ENCODE measurements around the gene PRDM13. TPM values are rescaled to one million over a fixed set of nuclear protein-coding genes. Genes with fewer than 3 reads are reported as not detected.

The PRDM13 gene
- total RNA-seq, 1 experiment from 2014 or later, result not detected

DNA sequence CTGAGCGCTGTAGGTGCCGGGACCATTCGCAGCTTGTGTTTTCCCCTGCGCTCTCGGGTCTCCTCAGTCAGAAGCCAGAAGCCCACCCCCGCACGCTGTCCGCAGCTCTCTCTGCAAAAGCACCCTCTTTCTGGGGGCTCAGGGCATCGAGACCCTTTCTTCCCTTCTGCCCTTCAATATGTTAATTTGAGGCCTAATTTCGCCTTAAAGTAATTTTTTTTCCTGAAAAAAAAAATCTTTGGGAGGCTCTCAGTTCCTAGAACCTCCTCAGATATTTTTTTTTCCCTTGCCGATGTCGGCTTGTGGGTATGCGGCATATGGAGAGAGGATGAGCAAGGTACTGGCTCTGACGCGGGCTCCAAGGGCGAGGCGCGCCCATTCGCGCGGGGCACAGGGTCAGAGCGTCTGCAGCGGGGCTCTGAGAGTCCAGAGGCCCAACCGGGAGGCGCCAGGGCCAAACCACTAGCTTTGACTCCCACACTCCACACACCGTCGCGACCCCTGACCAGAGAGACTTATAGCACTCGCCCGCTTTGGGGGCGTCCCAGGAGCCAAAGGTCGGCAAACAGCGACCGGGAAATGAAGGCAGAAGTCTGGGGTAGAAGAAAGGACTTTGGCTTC, 893 bp downstream of the PRDM13 start:
- no peak overlapping the region for H3K4me3 ChIP-seq (ENCODE audit: low read depth in 2 of 2, low read length in 2 of 2)
- intact Hi-C loops (cut with micrococcal nuclease; ENCODE audit: unreplicated experiment), result no loop called here
- ATAC-seq (no peak), DNase-seq (ENCODE audit: low read depth, low spot score) (no peak)
- no TSS peak for BruUV-seq (replicated peaks)
- H3K4me1 ChIP-seq (ENCODE audit: control insufficient read depth, insufficient read depth, low read length), result no peaks in the 10 kb centered on the region
- no peaks in the 10 kb centered on the region for H3K36me3 ChIP-seq (ENCODE audit: control insufficient read depth, insufficient read depth, low read length)
- H3K27ac ChIP-seq (ENCODE audit: low read length), result no peak overlapping the region
- no peak for TF ChIP-seq TCF7L2 (IDR thresholded peaks at IDR 0.05; ENCODE audit: low read depth, low read length)
- no peak for TF ChIP-seq POLR2AphosphoS5 (IDR thresholded peaks at IDR 0.05; ENCODE audit: low read depth, low read length)
- no peak for TF ChIP-seq SIN3A (IDR thresholded peaks at IDR 0.05; ENCODE audit: borderline replicate concordance, insufficient read depth, low read depth, low read length)
- H3K27me3 ChIP-seq (ENCODE audit: control insufficient read depth, insufficient read depth, low read length), result peaks cover 45% of the 10 kb centered on the region
- in situ Hi-C loops (cut with HindIII; ENCODE audit: low pct_unique_long_range_greater_than_20kb, low sequenced_read_pairs), result no loop called here
- no peaks in the 10 kb centered on the region for H3K9me3 ChIP-seq (ENCODE audit: control insufficient read depth, insufficient read depth, low read depth, low read length)
- ChIA-PET POLR2A (no interaction called here), CTCF (no interaction called here)

DNA sequence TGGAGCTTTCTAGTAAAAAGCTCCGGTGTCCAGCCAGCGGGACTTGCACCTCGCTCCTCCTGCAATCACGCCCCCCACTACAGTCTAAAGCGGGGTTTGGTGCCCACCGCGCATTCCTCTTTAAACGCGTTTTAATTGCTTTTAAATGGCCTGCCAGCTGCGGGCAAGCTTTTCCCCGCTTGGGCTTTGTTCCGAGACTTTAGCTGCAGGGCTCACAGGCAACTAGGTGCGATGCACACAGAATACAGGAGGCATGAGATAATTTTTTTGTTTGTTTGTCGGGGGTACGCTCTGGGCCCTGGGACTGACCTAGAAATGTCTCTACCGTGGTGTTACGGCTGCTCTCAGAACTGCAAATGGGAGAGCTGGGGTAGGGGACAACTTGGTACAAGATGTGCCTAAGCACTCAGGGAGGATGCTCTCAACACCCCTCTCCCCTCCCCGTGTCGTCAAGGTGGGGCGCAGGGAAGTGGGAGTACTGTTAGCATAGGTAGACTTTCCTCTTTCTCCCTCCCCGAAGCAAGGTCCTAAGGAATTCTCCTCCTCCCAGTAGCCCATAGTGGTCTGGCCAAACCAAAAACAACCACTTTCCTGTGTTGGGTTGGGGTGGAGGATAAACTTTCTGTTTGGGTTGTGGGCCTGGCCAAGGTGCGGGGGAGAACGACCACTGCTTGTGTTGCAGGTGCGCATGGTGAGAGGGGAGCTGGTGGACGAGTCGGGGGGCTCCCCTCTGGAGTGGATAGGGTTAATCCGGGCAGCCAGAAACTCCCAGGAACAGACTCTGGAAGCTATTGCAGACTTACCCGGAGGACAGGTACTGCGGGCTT, 1.6 kb downstream of the PRDM13 start:
- TF ChIP-seq SIN3A (IDR thresholded peaks at IDR 0.05; ENCODE audit: borderline replicate concordance, insufficient read depth, low read depth, low read length) (no peak), POLR2AphosphoS5 (IDR thresholded peaks at IDR 0.05; ENCODE audit: low read depth, low read length) (no peak), TCF7L2 (IDR thresholded peaks at IDR 0.05; ENCODE audit: low read depth, low read length) (no peak)
- TF ChIP-seq, protein P1, sequence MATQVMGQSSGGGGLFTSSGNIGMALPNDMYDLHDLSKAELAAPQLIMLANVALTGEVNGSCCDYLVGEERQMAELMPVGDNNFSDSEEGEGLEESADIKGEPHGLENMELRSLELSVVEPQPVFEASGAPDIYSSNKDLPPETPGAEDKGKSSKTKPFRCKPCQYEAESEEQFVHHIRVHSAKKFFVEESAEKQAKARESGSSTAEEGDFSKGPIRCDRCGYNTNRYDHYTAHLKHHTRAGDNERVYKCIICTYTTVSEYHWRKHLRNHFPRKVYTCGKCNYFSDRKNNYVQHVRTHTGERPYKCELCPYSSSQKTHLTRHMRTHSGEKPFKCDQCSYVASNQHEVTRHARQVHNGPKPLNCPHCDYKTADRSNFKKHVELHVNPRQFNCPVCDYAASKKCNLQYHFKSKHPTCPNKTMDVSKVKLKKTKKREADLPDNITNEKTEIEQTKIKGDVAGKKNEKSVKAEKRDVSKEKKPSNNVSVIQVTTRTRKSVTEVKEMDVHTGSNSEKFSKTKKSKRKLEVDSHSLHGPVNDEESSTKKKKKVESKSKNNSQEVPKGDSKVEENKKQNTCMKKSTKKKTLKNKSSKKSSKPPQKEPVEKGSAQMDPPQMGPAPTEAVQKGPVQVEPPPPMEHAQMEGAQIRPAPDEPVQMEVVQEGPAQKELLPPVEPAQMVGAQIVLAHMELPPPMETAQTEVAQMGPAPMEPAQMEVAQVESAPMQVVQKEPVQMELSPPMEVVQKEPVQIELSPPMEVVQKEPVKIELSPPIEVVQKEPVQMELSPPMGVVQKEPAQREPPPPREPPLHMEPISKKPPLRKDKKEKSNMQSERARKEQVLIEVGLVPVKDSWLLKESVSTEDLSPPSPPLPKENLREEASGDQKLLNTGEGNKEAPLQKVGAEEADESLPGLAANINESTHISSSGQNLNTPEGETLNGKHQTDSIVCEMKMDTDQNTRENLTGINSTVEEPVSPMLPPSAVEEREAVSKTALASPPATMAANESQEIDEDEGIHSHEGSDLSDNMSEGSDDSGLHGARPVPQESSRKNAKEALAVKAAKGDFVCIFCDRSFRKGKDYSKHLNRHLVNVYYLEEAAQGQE (IDR thresholded peaks at IDR 0.05; ENCODE audit: insufficient read depth in 1 of 2, low read depth in 2 of 2, low read length in 1 of 2), result no peak
- TF ChIP-seq, protein P2, sequence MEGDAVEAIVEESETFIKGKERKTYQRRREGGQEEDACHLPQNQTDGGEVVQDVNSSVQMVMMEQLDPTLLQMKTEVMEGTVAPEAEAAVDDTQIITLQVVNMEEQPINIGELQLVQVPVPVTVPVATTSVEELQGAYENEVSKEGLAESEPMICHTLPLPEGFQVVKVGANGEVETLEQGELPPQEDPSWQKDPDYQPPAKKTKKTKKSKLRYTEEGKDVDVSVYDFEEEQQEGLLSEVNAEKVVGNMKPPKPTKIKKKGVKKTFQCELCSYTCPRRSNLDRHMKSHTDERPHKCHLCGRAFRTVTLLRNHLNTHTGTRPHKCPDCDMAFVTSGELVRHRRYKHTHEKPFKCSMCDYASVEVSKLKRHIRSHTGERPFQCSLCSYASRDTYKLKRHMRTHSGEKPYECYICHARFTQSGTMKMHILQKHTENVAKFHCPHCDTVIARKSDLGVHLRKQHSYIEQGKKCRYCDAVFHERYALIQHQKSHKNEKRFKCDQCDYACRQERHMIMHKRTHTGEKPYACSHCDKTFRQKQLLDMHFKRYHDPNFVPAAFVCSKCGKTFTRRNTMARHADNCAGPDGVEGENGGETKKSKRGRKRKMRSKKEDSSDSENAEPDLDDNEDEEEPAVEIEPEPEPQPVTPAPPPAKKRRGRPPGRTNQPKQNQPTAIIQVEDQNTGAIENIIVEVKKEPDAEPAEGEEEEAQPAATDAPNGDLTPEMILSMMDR (IDR thresholded peaks at IDR 0.05), result no peak
- ChIA-PET CTCF (no interaction called here), POLR2A (no interaction called here)
- Histone ChIP-seq H3K27ac (ENCODE audit: low read length) (no peak overlapping the region), H3K4me1 (ENCODE audit: control insufficient read depth, insufficient read depth, low read length) (no peaks in the 10 kb centered on the region), H3K36me3 (ENCODE audit: control insufficient read depth, insufficient read depth, low read length) (no peaks in the 10 kb centered on the region), H3K4me3 (ENCODE audit: low read depth in 2 of 2, low read length in 2 of 2) (no peak overlapping the region), H3K9me3 (ENCODE audit: control insufficient read depth, insufficient read depth, low read depth, low read length) (no peaks in the 10 kb centered on the region), H3K27me3 (ENCODE audit: control insufficient read depth, insufficient read depth, low read length) (peaks cover 42% of the 10 kb centered on the region)
- intact Hi-C loops (cut with micrococcal nuclease; ENCODE audit: unreplicated experiment) (no loop called here), in situ Hi-C loops (cut with HindIII; ENCODE audit: low pct_unique_long_range_greater_than_20kb, low sequenced_read_pairs) (no loop called here)
- BruUV-seq (replicated peaks), result no TSS peak
- ATAC-seq (no peak), DNase-seq (ENCODE audit: low read depth, low spot score) (no peak)

Measured in Panc1 (cell line).